CD14-positive monocyte (primary cell): ENCODE data around the gene RNF215. TPM values are rescaled to one million over a fixed set of nuclear protein-coding genes. Genes with fewer than 3 reads are reported as not detected.
A peak's percentile ranks its signal among the peaks of the same experiment; 100 is the strongest.

ENCODE experiments used
- DNase-seq, 3 donors: peaks; one replicate each; pipeline ENCODE4 v3.0.0-alpha.2; 2011 to 2022
- H2AFZ ChIP-seq: 2 replicates; pipeline ENCODE4 v1.6.0; 2012; ENCODE audit warnings: mild to moderate bottlenecking, low read depth, low read length, inconsistent platforms; ENCODE audit not compliant: insufficient read depth, poor library complexity, severe bottlenecking
- H3K27ac ChIP-seq, 2 donors: 1 replicate in 1 of 2; 2 replicates in 1 of 2; pipeline ENCODE4 v1.5.1; 2012 to 2013; ENCODE audit warnings: low read length in 2 of 2, control low read depth in 1 of 2, inconsistent platforms in 1 of 2, low read depth in 1 of 2, mild to moderate bottlenecking in 1 of 2
- H3K27me3 ChIP-seq, 2 donors: one replicate each; pipeline versions ENCODE4 v1.6.0 to v1.6.1; 2011 to 2013; ENCODE audit warnings: low read length in 2 of 2; ENCODE audit not compliant: control insufficient read depth in 2 of 2, insufficient read depth in 2 of 2
- H3K36me3 ChIP-seq, 2 donors: replicated peaks in 1 of 2; 1 replicate in 1 of 2; 2 replicates in 1 of 2; pipeline versions ENCODE4 v1.5.1 to v1.6.1; 2012 to 2013; ENCODE audit warnings: low read length in 2 of 2, control low read depth in 1 of 2, inconsistent platforms in 1 of 2, mild to moderate bottlenecking in 1 of 2; ENCODE audit not compliant: insufficient read depth in 2 of 2, control insufficient read depth in 1 of 2
- H3K4me1 ChIP-seq, 2 donors: 1 replicate in 1 of 2; 2 replicates in 1 of 2; pipeline versions ENCODE4 v1.5.1 to v1.6.1; 2012 to 2013; ENCODE audit warnings: low read length in 2 of 2, control low read depth in 1 of 2, inconsistent platforms in 1 of 2, mild to moderate bottlenecking in 1 of 2, moderate library complexity in 1 of 2; ENCODE audit not compliant: insufficient read depth in 2 of 2, control insufficient read depth in 1 of 2
- H3K4me2 ChIP-seq: replicated peaks from 2 replicates; pipeline ENCODE3; 2012; ENCODE audit warnings: low read length, moderate library complexity, mild to moderate bottlenecking; ENCODE audit not compliant: poor library complexity, severe bottlenecking; ENCODE audit errors: extremely low read depth
- H3K4me3 ChIP-seq, 3 experiments: fragments of 200-600 bp in 1 of 3; sonication (generic) in 1 of 3; replicated peaks in 1 of 3; 1 replicate in 2 of 3; 2 replicates in 1 of 3; pipeline ENCODE4 v1.5.1; 2011 to 2013; ENCODE audit warnings: low read length in 3 of 3, mild to moderate bottlenecking in 3 of 3, control low read depth in 2 of 3, low read depth in 2 of 3, inconsistent platforms in 1 of 3, moderate library complexity in 1 of 3
- H3K79me2 ChIP-seq: 2 replicates; pipeline ENCODE4 v1.6.0; 2012; ENCODE audit warnings: mild to moderate bottlenecking, control low read depth, inconsistent platforms, low read length, moderate library complexity; ENCODE audit not compliant: insufficient read depth
- H3K9ac ChIP-seq: 2 replicates; pipeline ENCODE4 v1.6.0; 2017; ENCODE audit warnings: low read length, mild to moderate bottlenecking; ENCODE audit not compliant: insufficient read depth, poor library complexity, severe bottlenecking
- H3K9me3 ChIP-seq, 2 donors: replicated peaks in 1 of 2; 1 replicate in 1 of 2; 2 replicates in 1 of 2; pipeline versions ENCODE4 v1.5.1 to v1.6.1; 2012 to 2013; ENCODE audit warnings: low read length in 2 of 2, control low read depth in 1 of 2; ENCODE audit not compliant: control insufficient read depth in 1 of 2, insufficient read depth in 1 of 2
- H4K20me1 ChIP-seq: 2 replicates; pipeline ENCODE4 v1.6.0; 2012; ENCODE audit warnings: mild to moderate bottlenecking, low read length, control low read depth, moderate library complexity; ENCODE audit not compliant: insufficient read depth
- H3K27ac Mint-ChIP-seq, 7 donors: one replicate each; pipeline ENCODE4 v1.8.0; 2020; ENCODE audit warnings: mild to moderate bottlenecking in 7 of 7, mixed read lengths in 7 of 7, moderate library complexity in 6 of 7, inconsistent platforms in 2 of 7
- H3K27me3 Mint-ChIP-seq, 3 donors: one replicate each; pipeline ENCODE4 v1.8.0; 2021 to 2022; ENCODE audit warnings: low read depth in 3 of 3, mild to moderate bottlenecking in 3 of 3, mixed read lengths in 3 of 3, moderate library complexity in 3 of 3, inconsistent platforms in 1 of 3
- H3K36me3 Mint-ChIP-seq, 2 donors: one replicate each; pipeline ENCODE4 v1.8.0; 2020; ENCODE audit warnings: mixed read lengths in 2 of 2, inconsistent platforms in 1 of 2, mild to moderate bottlenecking in 1 of 2
- H3K4me1 Mint-ChIP-seq: one replicate; pipeline ENCODE4 v1.8.0; 2020; ENCODE audit warnings: mild to moderate bottlenecking, mixed read lengths
- H3K4me3 Mint-ChIP-seq, 2 donors: one replicate each; pipeline ENCODE4 v1.8.0; 2020; ENCODE audit warnings: mild to moderate bottlenecking in 2 of 2, mixed read lengths in 2 of 2, moderate library complexity in 1 of 2
- H3K9me3 Mint-ChIP-seq, 7 donors: one replicate each; pipeline ENCODE4 v1.8.0; 2020 to 2022; ENCODE audit warnings: mixed read lengths in 7 of 7, mild to moderate bottlenecking in 6 of 7, moderate library complexity in 6 of 7, inconsistent platforms in 2 of 7
- CTCF ChIP-seq: fragments of 200-600 bp; IDR thresholded peaks from one replicate; pipeline ENCODE4 v1.8.0; 2022; ENCODE audit warnings: antibody characterized with exemption, mild to moderate bottlenecking
- WGBS: methylation state at CpG from one replicate; pipeline ENCODE4 v1.1.5; 2013; ENCODE audit warnings: missing lambda C conversion rate; ENCODE audit not compliant: insufficient coverage; 5-methylcytosine and 5-hydroxymethylcytosine counted together
- intact Hi-C, 2 donors: fragments of 100-400 bp; cut with micrococcal nuclease; formaldehyde crosslinking; loops; one replicate each; pipeline versions ENCODE4 v1.15.0 to v1.15.1; 2023
- polyA plus RNA-seq, 3 donors: library from polyadenylated mRNA; depleted of rRNA in 1 of 3; unstranded in 2 of 3; stranded (reverse) in 1 of 3; fragments of 300-500 nt in 2 of 3; fragments of >200 nt in 1 of 3; fragmentation: Illumina TruSeq in 2 of 3; gene quantifications; 1 replicate in 2 of 3; 2 replicates in 1 of 3; pipeline ENCODE4 v1.2.3, GENCODE V29; 2012 to 2021

Gene RNF215
- polyA plus RNA-seq, 3 donors = 0.26 to 12.2 (median 0.42) TPM

GRCh38 chr22:30333707-30334087, 53.5 kb downstream of the RNF215 start:
- H3K27ac Mint-ChIP-seq = no peak overlapping the region
- intact Hi-C loops = no loop called here
- DNase-seq = no peak

GRCh38 chr22:30332994-30333706, 54.1 kb downstream of the RNF215 start:
- intact Hi-C loops = no loop called here
- Histone ChIP-seq H3K9ac (no peak overlapping the region), H3K4me3 (no peak overlapping the region), H2AFZ (no peak overlapping the region), H3K4me1 (no peaks in the 10 kb centered on the region), H3K27ac (no peak overlapping the region), H3K79me2 (no peaks in the 10 kb centered on the region), H3K36me3 (peaks cover 71 to 85% of the 10 kb centered on the region in 2 donors), H3K9me3 (no peaks in the 10 kb centered on the region), H4K20me1 (peaks cover 30% of the 10 kb centered on the region), H3K4me2 (no peak overlapping the region), H3K27me3 (no peaks in the 10 kb centered on the region)
- DNase-seq = no peak
- no peak for TF ChIP-seq CTCF
- no peaks in the 10 kb centered on the region for H3K9me3 Mint-ChIP-seq
- peak overlapping the region in 4 of 7 donors; percentile 50 to 74 (median 62) for H3K27ac Mint-ChIP-seq
- no peak overlapping the region for H3K4me3 Mint-ChIP-seq
- H3K36me3 Mint-ChIP-seq = peaks cover 73 to 79% of the 10 kb centered on the region in 2 donors
- no peaks in the 10 kb centered on the region for H3K4me1 Mint-ChIP-seq
- H3K27me3 Mint-ChIP-seq = no peaks in the 10 kb centered on the region
- no CpG with 5 or more reads among the region's 2 CpGs for WGBS

More at GRCh38 chr22:30333707-30334087, 53.5 kb downstream of the RNF215 start:
- H2AFZ ChIP-seq = no peak overlapping the region
- Mint-ChIP-seq H3K36me3 (peaks cover 78 to 85% of the 10 kb centered on the region in 2 donors), H3K9me3 (no peaks in the 10 kb centered on the region), H3K4me3 (no peak overlapping the region), H3K4me1 (no peaks in the 10 kb centered on the region), H3K27me3 (peaks cover 0 to 2% (median 0%) of the 10 kb centered on the region in 3 donors)
- H3K79me2 ChIP-seq = no peaks in the 10 kb centered on the region
- H3K9ac ChIP-seq = no peak overlapping the region
- peaks cover 34% of the 10 kb centered on the region for H4K20me1 ChIP-seq
- peaks cover 76 to 89% of the 10 kb centered on the region in 2 donors for H3K36me3 ChIP-seq
- H3K27ac ChIP-seq = no peak overlapping the region
- H3K4me2 ChIP-seq = no peak overlapping the region
- H3K27me3 ChIP-seq = no peaks in the 10 kb centered on the region
- no peak overlapping the region for H3K4me3 ChIP-seq
- no peak for TF ChIP-seq CTCF
- H3K9me3 ChIP-seq = no peaks in the 10 kb centered on the region
- no peaks in the 10 kb centered on the region for H3K4me1 ChIP-seq
- WGBS = 100% methylated on average over 1 of the region's 3 CpGs
